Measurements from ENCODE around the gene GULP1. TPM values are rescaled to one million over a fixed set of nuclear protein-coding genes. Genes with fewer than 3 reads are reported as not detected.

GULP1 gene
- total and polyA plus RNA-seq, 2 of the 13 experiments (the other 11 are each of a cell fraction or from before 2014, with no cell fraction given) = 0.15 TPM; not detected in 1

DNA sequence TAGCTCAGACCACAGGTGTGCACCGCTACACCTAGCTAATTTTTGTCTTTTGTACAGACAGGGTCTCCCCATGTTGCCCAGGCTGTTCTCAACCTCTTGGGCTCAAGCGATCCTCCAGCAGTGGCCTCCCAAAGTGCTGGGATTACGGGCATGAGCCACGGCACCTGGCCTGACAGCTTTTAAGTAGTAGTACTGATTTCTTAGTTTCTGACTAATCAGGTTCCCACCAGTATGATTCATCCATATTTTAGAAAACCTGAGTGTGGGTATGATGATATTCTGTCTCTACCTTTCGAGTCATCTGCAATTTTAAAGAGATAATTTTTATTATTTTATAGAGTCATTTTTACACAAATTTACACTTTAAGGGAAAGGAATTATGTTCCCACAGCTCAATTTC lies 46.4 kb upstream of the GULP1 start:
- intact Hi-C loops (cut with micrococcal nuclease; ENCODE audit: unreplicated experiment) = no loop called here
- in situ Hi-C loops (cut with HindIII; ENCODE audit: extremely low pct_ligation_motif_present, low pct_unique_long_range_greater_than_20kb) = no loop called here
- H3K4me3 ChIP-seq (replicated peaks in 1 of 3; ENCODE audit: insufficient read depth in 1 of 3, low read depth in 2 of 3, low read length in 3 of 3) = no peak overlapping the region
- H3K9ac ChIP-seq (ENCODE audit: insufficient read depth, low read depth, low read length) = no peak overlapping the region
- CTCF ChIA-PET (ENCODE audit: low intra/inter-chr PET ratio, low total read pairs) = no interaction called here
- TF ChIP-seq ZFYVE20 (CRISPR knock-in tag; IDR thresholded peaks at IDR 0.05; ENCODE audit: borderline replicate concordance, low read depth) (no peak), SP140L (CRISPR knock-in tag; IDR thresholded peaks at IDR 0.05; ENCODE audit: borderline replicate concordance) (no peak), CEBPB (IDR thresholded peaks at IDR 0.05; ENCODE audit: borderline replicate concordance, low read depth, low read length) (no peak), MAF1 (CRISPR knock-in tag; IDR thresholded peaks at IDR 0.05; ENCODE audit: borderline replicate concordance) (no peak), ATF7 (IDR thresholded peaks at IDR 0.05) (no peak), ATF7 (CRISPR knock-in tag; IDR thresholded peaks at IDR 0.05) (no peak), HDAC2 (CRISPR knock-in tag; IDR thresholded peaks at IDR 0.05) (no peak), ZNF674 (CRISPR knock-in tag; IDR thresholded peaks at IDR 0.05; ENCODE audit: low read depth) (no peak), SOX13 (IDR thresholded peaks at IDR 0.05) (no peak), SOX13 (CRISPR knock-in tag; conservative IDR thresholded peaks at IDR 0.05 in 1 of 2, IDR thresholded peaks at IDR 0.05 in 1 of 2) (no peak), ZNF224 (CRISPR knock-in tag; IDR thresholded peaks at IDR 0.05) (no peak), ZNF570 (CRISPR knock-in tag; IDR thresholded peaks at IDR 0.05; ENCODE audit: borderline replicate concordance) (no peak), BRD4 (CRISPR knock-in tag; IDR thresholded peaks at IDR 0.05) (no peak), PHF20 (CRISPR knock-in tag; IDR thresholded peaks at IDR 0.05) (no peak), TBP (CRISPR knock-in tag; IDR thresholded peaks at IDR 0.05) (no peak), MATR3 (CRISPR knock-in tag; IDR thresholded peaks at IDR 0.05) (no peak), NFE2L2 (IDR thresholded peaks at IDR 0.05; ENCODE audit: low read length) (no peak), ZNF883 (CRISPR knock-in tag; IDR thresholded peaks at IDR 0.05; ENCODE audit: not compliant biosample characterization) (no peak)
- TF ChIP-seq, protein P1, sequence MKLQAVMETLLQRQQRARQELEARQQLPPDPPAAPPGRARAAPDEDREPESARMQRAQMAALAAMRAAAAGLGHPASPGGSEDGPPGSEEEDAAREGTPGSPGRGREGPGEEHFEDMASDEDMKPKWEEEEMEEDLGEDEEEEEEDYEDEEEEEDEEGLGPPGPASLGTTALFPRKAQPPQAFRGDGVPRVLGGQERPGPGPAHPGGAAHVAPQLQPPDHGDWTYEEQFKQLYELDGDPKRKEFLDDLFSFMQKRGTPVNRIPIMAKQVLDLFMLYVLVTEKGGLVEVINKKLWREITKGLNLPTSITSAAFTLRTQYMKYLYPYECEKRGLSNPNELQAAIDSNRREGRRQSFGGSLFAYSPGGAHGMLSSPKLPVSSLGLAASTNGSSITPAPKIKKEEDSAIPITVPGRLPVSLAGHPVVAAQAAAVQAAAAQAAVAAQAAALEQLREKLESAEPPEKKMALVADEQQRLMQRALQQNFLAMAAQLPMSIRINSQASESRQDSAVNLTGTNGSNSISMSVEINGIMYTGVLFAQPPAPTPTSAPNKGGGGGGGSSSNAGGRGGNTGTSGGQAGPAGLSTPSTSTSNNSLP (IDR thresholded peaks at IDR 0.05; ENCODE audit: low read depth, low read length) = no peak
- TF ChIP-seq, protein P2, sequence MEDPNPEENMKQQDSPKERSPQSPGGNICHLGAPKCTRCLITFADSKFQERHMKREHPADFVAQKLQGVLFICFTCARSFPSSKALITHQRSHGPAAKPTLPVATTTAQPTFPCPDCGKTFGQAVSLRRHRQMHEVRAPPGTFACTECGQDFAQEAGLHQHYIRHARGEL (CRISPR knock-in tag; IDR thresholded peaks at IDR 0.05) = no peak
- TF ChIP-seq, protein P3, sequence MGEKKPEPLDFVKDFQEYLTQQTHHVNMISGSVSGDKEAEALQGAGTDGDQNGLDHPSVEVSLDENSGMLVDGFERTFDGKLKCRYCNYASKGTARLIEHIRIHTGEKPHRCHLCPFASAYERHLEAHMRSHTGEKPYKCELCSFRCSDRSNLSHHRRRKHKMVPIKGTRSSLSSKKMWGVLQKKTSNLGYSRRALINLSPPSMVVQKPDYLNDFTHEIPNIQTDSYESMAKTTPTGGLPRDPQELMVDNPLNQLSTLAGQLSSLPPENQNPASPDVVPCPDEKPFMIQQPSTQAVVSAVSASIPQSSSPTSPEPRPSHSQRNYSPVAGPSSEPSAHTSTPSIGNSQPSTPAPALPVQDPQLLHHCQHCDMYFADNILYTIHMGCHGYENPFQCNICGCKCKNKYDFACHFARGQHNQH (CRISPR knock-in tag; IDR thresholded peaks at IDR 0.05) = no peak
- TF ChIP-seq, protein P4, sequence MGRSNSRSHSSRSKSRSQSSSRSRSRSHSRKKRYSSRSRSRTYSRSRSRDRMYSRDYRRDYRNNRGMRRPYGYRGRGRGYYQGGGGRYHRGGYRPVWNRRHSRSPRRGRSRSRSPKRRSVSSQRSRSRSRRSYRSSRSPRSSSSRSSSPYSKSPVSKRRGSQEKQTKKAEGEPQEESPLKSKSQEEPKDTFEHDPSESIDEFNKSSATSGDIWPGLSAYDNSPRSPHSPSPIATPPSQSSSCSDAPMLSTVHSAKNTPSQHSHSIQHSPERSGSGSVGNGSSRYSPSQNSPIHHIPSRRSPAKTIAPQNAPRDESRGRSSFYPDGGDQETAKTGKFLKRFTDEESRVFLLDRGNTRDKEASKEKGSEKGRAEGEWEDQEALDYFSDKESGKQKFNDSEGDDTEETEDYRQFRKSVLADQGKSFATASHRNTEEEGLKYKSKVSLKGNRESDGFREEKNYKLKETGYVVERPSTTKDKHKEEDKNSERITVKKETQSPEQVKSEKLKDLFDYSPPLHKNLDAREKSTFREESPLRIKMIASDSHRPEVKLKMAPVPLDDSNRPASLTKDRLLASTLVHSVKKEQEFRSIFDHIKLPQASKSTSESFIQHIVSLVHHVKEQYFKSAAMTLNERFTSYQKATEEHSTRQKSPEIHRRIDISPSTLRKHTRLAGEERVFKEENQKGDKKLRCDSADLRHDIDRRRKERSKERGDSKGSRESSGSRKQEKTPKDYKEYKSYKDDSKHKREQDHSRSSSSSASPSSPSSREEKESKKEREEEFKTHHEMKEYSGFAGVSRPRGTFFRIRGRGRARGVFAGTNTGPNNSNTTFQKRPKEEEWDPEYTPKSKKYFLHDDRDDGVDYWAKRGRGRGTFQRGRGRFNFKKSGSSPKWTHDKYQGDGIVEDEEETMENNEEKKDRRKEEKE (IDR thresholded peaks at IDR 0.05) = no peak
- WGBS (ENCODE audit: low lambda C conversion rate) = 8% methylated on average over 5 of the region's 5 CpGs
- DNase-seq (ENCODE audit: low spot score) = no peak
- H3K79me2 ChIP-seq (ENCODE audit: insufficient read depth, low read length) = no peaks in the 10 kb centered on the region
- no peaks in the 10 kb centered on the region for H3K4me1 ChIP-seq (ENCODE audit: insufficient read depth, low read length)
- no peak overlapping the region for H2AFZ ChIP-seq (ENCODE audit: low read length)
- BruUV-seq (replicated peaks) = no TSS peak
- no peaks in the 10 kb centered on the region for H3K9me3 ChIP-seq (ENCODE audit: low read length)
- no peak overlapping the region for H3K27ac ChIP-seq (ENCODE audit: extremely low read length, insufficient read depth, low read length)
- no peak for ATAC-seq
- no peaks in the 10 kb centered on the region for H3K36me3 ChIP-seq (replicated peaks in 1 of 2; ENCODE audit: control insufficient read depth in 1 of 2, insufficient read depth in 2 of 2, low read length in 2 of 2)
- H3K27me3 ChIP-seq (ENCODE audit: control insufficient read depth in 1 of 2, insufficient read depth in 2 of 2, low read length in 2 of 2) = no peaks in the 10 kb centered on the region
- H3K4me2 ChIP-seq (ENCODE audit: low read depth, low read length) = no peak overlapping the region
- H4K20me1 ChIP-seq (ENCODE audit: insufficient read depth, low read length) = no peaks in the 10 kb centered on the region
- POLR2A ChIA-PET = no interaction called here
- no peak for FAIRE-seq

All from HepG2 (cell line).